Natural killer cell (primary cell): ENCODE data around the gene CACNG4. TPM values are rescaled to one million over a fixed set of nuclear protein-coding genes. Genes with fewer than 3 reads are reported as not detected.

Experiments used
- ATAC-seq, 3 donors: fragments of 150-1000 bp in 2 of 3; fragments of 200-7000 bp in 1 of 3; cut with Tn5 transposase; 1 replicate in 1 of 3; 2 replicates in 2 of 3; pipeline ENCODE4 v1.10.0; 2021; ENCODE audit warnings: mild to moderate bottlenecking in 2 of 3, moderate library complexity in 2 of 3
- DNase-seq, 2 donors: peaks; one replicate each; pipeline versions ENCODE4 v3.0.0 to v3.0.0-alpha.2; 2013 to 2021; ENCODE audit warnings: mixed read lengths in 1 of 2
- H3K27ac ChIP-seq: one replicate; pipeline ENCODE4 v1.5.1; 2013; ENCODE audit warnings: mild to moderate bottlenecking, low read length
- H3K27me3 ChIP-seq: one replicate; pipeline ENCODE4 v1.6.1; 2013; ENCODE audit warnings: low read length; ENCODE audit not compliant: control insufficient read depth, insufficient read depth
- H3K36me3 ChIP-seq: one replicate; pipeline ENCODE4 v1.6.1; 2013; ENCODE audit warnings: low read length; ENCODE audit not compliant: control insufficient read depth, insufficient read depth
- H3K4me1 ChIP-seq: one replicate; pipeline ENCODE4 v1.6.1; 2013; ENCODE audit warnings: low read length; ENCODE audit not compliant: control insufficient read depth, insufficient read depth
- H3K4me3 ChIP-seq: one replicate; pipeline ENCODE4 v1.5.1; 2013; ENCODE audit warnings: low read length
- H3K9me3 ChIP-seq: one replicate; pipeline ENCODE4 v1.6.1; 2013; ENCODE audit warnings: low read length; ENCODE audit not compliant: control insufficient read depth, insufficient read depth
- H3K27ac Mint-ChIP-seq, 2 donors: one replicate each; pipeline ENCODE4 v1.8.0; 2022; ENCODE audit warnings: mild to moderate bottlenecking in 2 of 2, mixed read lengths in 2 of 2, moderate library complexity in 1 of 2
- H3K27me3 Mint-ChIP-seq, 2 donors: one replicate each; pipeline ENCODE4 v1.8.0; 2022; ENCODE audit warnings: low read depth in 2 of 2, mixed read lengths in 2 of 2
- H3K36me3 Mint-ChIP-seq: one replicate; pipeline ENCODE4 v1.8.0; 2022; ENCODE audit warnings: mixed read lengths
- H3K4me1 Mint-ChIP-seq, 2 donors: one replicate each; pipeline ENCODE4 v1.8.0; 2022; ENCODE audit warnings: mixed read lengths in 2 of 2
- H3K4me3 Mint-ChIP-seq: one replicate; pipeline ENCODE4 v1.8.0; 2022; ENCODE audit warnings: mild to moderate bottlenecking, moderate library complexity, mixed read lengths
- H3K9me3 Mint-ChIP-seq, 2 donors: one replicate each; pipeline ENCODE4 v1.8.0; 2022; ENCODE audit warnings: mixed read lengths in 2 of 2
- WGBS: methylation state at CpG from one replicate; pipeline ENCODE4 v1.1.7; 2013; ENCODE audit warnings: missing lambda C conversion rate; ENCODE audit not compliant: insufficient coverage; 5-methylcytosine and 5-hydroxymethylcytosine counted together
- intact Hi-C: fragments of 100-400 bp; cut with micrococcal nuclease; formaldehyde crosslinking; loops from one replicate; pipeline ENCODE4 v1.14.2; 2022
- total RNA-seq, 4 donors: library from RNA; stranded (reverse); fragments of 120-200 nt in 1 of 4; gene quantifications; one replicate each; pipeline versions ENCODE4 v1.2.3 to v1.2.4, GENCODE V29; 2013 to 2022
- TF ChIP-seq, protein P1 (sequence below): fragments of 200-600 bp; IDR thresholded peaks from one replicate; pipeline ENCODE4 v1.8.0; 2022; ENCODE audit warnings: antibody characterized with exemption

Gene CACNG4
- total RNA-seq, 3 donors from 2014 or later (not counting 1 experiment from before 2014, with no cell fraction given): not detected

DNA sequence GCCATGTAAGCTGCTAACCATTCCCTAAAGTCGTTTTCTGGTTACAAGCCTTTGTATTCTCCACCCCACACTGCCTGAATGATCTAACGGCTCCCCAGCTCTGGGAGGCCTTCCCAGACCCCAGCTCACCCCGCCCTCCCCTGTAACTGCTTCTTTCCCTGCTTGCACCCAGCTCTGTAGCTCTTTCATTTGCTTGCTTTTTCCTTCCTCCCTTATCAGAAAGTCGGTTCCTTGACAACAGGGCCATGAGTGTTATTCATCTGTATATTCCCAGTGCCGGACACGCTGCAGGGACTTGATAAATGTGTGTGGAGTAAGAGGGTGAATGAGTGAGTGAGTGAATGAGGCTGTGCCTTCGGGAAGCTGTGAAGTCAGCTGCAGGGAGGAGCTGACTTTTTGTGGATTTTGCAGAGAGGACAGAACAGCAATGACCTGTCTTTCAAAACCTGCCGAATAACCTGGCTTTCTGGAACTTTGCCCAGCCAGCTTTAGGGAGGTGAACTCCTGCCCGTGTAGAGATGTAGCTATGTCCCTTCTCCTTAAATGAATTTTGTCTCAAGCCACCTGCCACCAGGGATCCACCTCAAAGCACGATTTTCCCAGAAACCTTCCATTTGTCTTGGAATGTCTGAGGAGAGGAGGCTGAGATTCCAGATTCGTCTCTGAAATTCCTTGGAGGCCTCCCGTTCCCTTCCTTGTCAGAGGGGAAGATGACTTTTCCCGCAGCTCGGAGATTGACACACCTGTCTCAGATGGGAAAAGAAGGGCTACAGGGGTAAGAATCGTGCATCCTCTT, 20.0 kb upstream of the CACNG4 start:
- H3K4me3 ChIP-seq: no peak overlapping the region
- Mint-ChIP-seq H3K36me3 (no peaks in the 10 kb centered on the region), H3K27ac (no peak overlapping the region), H3K9me3 (no peaks in the 10 kb centered on the region), H3K4me1 (peaks cover 0 to 6% of the 10 kb centered on the region in 2 donors), H3K27me3 (peaks cover 52 to 78% of the 10 kb centered on the region in 2 donors), H3K4me3 (no peak overlapping the region)
- TF ChIP-seq, protein P1, sequence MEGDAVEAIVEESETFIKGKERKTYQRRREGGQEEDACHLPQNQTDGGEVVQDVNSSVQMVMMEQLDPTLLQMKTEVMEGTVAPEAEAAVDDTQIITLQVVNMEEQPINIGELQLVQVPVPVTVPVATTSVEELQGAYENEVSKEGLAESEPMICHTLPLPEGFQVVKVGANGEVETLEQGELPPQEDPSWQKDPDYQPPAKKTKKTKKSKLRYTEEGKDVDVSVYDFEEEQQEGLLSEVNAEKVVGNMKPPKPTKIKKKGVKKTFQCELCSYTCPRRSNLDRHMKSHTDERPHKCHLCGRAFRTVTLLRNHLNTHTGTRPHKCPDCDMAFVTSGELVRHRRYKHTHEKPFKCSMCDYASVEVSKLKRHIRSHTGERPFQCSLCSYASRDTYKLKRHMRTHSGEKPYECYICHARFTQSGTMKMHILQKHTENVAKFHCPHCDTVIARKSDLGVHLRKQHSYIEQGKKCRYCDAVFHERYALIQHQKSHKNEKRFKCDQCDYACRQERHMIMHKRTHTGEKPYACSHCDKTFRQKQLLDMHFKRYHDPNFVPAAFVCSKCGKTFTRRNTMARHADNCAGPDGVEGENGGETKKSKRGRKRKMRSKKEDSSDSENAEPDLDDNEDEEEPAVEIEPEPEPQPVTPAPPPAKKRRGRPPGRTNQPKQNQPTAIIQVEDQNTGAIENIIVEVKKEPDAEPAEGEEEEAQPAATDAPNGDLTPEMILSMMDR: no peak
- WGBS: 28% methylated on average over 14 of the region's 15 CpGs
- H3K36me3 ChIP-seq: no peaks in the 10 kb centered on the region
- ATAC-seq (no peak), DNase-seq (no peak)
- intact Hi-C loops: no loop called here
- H3K4me1 ChIP-seq: no peaks in the 10 kb centered on the region
- H3K9me3 ChIP-seq: no peaks in the 10 kb centered on the region
- peaks cover 4% of the 10 kb centered on the region for H3K27me3 ChIP-seq
- H3K27ac ChIP-seq: no peak overlapping the region

DNA sequence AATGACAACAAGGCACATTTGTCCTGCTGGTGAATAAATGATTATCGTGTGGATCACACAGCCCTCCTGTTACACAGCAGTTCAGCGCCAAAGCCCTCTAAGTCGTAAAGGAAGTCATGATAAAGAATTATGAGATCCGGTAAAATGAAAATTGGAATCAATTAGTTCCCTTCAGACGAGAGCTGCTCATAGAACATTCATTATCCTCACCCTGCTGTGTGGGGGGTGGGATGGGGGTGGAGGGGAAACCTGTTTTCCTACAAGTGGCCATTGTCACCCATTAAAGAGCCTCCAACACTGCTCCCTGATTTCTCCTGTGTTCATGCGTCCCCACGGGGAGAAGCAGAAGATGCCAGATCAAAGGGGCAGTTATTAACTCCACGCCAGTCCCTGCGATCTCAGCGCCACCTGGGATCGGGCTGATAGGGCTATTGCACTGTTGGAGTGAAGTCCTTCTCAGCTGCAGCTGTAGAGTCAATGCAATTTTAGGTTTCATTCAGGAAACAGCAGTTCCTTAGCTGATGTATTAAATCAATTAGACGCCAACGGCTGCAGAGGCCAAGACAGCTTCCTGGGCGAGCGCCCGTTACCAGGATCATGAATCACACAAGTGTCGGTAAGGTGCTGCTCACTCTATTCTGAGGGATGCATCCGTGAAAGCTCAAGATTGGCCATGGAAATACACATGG, 19.2 kb upstream of the CACNG4 start:
- no peak overlapping the region for H3K4me3 Mint-ChIP-seq
- peaks cover 0 to 6% of the 10 kb centered on the region in 2 donors for H3K4me1 Mint-ChIP-seq
- ATAC-seq (no peak), DNase-seq (no peak)
- H3K4me3 ChIP-seq: no peak overlapping the region
- no peaks in the 10 kb centered on the region for H3K4me1 ChIP-seq
- TF ChIP-seq, protein P1: no peak
- H3K36me3 ChIP-seq: no peaks in the 10 kb centered on the region
- intact Hi-C loops: no loop called here
- no peaks in the 10 kb centered on the region for H3K36me3 Mint-ChIP-seq
- no peak overlapping the region for H3K27ac ChIP-seq
- peaks cover 52 to 80% of the 10 kb centered on the region in 2 donors for H3K27me3 Mint-ChIP-seq
- WGBS: 6% methylated on average over 15 of the region's 18 CpGs
- H3K27ac Mint-ChIP-seq: no peak overlapping the region
- no peaks in the 10 kb centered on the region for H3K9me3 ChIP-seq
- H3K27me3 ChIP-seq: peaks cover 4% of the 10 kb centered on the region
- no peaks in the 10 kb centered on the region for H3K9me3 Mint-ChIP-seq

DNA sequence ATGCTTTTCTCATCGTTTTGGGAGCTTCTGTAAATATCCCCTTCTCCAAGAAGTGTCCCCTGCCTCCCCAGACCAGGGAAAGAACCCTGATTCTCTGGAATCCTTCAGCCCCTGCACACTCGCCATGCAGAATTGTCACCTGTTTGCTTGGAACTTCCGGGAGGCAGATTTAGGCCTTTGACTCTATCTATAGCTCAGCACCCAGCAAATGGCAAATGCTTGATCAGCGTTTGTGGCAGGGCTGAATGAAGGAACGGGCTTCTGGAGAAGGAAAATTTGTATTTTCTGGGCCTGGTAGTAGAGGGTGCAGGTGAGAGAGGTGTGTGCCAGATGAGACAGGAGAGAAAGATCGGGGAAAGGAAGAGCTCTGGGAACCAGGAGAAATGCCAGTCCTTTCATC, 18.3 kb upstream of the CACNG4 start:
- H3K27ac ChIP-seq: no peak overlapping the region
- no peaks in the 10 kb centered on the region for H3K9me3 ChIP-seq
- Mint-ChIP-seq H3K4me3 (no peak overlapping the region), H3K36me3 (no peaks in the 10 kb centered on the region), H3K27me3 (peaks cover 57 to 72% of the 10 kb centered on the region in 2 donors), H3K9me3 (no peaks in the 10 kb centered on the region), H3K4me1 (peaks cover 0 to 6% of the 10 kb centered on the region in 2 donors), H3K27ac (no peak overlapping the region)
- H3K36me3 ChIP-seq: no peaks in the 10 kb centered on the region
- ATAC-seq (no peak), DNase-seq (no peak)
- 83% methylated on average over 6 of the region's 6 CpGs for WGBS
- intact Hi-C loops: no loop called here
- TF ChIP-seq, protein P1: no peak
- H3K4me3 ChIP-seq: no peak overlapping the region
- H3K27me3 ChIP-seq: peaks cover 4% of the 10 kb centered on the region
- no peaks in the 10 kb centered on the region for H3K4me1 ChIP-seq
